Astrocyte (in vitro differentiated cells and primary cell): ENCODE measurements around the gene ADD1. TPM values are rescaled to one million over a fixed set of nuclear protein-coding genes. Genes with fewer than 3 reads are reported as not detected.
A peak's percentile ranks its signal among the peaks of the same experiment; 100 is the strongest.

Experiments used
- DNase-seq: peaks from one replicate; pipeline ENCODE4 v3.0.0-alpha.2; 2010; ENCODE audit warnings: low read depth
- FAIRE-seq: peaks from 2 replicates; lab custom pipeline; 2011; peaks lifted over from hg19 to GRCh38; lab: Jason Lieb, UNC
- H2AFZ ChIP-seq: 2 replicates; pipeline ENCODE4 v1.6.0; 2012; ENCODE audit warnings: low read depth, low read length, inconsistent platforms
- H3K27ac ChIP-seq: 2 replicates; pipeline ENCODE4 v1.5.1; 2011; ENCODE audit warnings: low read depth, low read length, inconsistent platforms
- H3K27me3 ChIP-seq: 2 replicates; pipeline ENCODE4 v1.6.0; 2011; ENCODE audit warnings: low read length, inconsistent platforms; ENCODE audit not compliant: insufficient read depth
- H3K36me3 ChIP-seq: 2 replicates; pipeline ENCODE4 v1.5.1; 2011; ENCODE audit warnings: low read length, inconsistent platforms; ENCODE audit not compliant: insufficient read depth
- H3K4me1 ChIP-seq: 2 replicates; pipeline ENCODE4 v1.5.1; 2011; ENCODE audit warnings: low read length, inconsistent platforms; ENCODE audit not compliant: insufficient read depth
- H3K4me2 ChIP-seq: 2 replicates; pipeline ENCODE4 v1.6.0; 2012; ENCODE audit warnings: low read length, inconsistent platforms
- H3K4me3 ChIP-seq: 2 replicates; pipeline ENCODE4 v1.5.1; 2011; ENCODE audit warnings: low read depth, mild to moderate bottlenecking, low read length, inconsistent platforms; ENCODE audit not compliant: insufficient read depth
- H3K79me2 ChIP-seq: 2 replicates; pipeline ENCODE4 v1.6.0; 2012; ENCODE audit warnings: mild to moderate bottlenecking, low read length, inconsistent platforms; ENCODE audit not compliant: insufficient read depth
- H3K9ac ChIP-seq: 2 replicates; pipeline ENCODE4 v1.6.0; 2012; ENCODE audit warnings: mild to moderate bottlenecking, low read length, inconsistent platforms
- H3K9me3 ChIP-seq: 2 replicates; pipeline ENCODE4 v1.5.1; 2012; ENCODE audit warnings: low read depth, mild to moderate bottlenecking, low read length, inconsistent platforms; ENCODE audit not compliant: insufficient read depth
- H4K20me1 ChIP-seq: 2 replicates; pipeline ENCODE4 v1.6.0; 2012; ENCODE audit warnings: low read length, inconsistent platforms; ENCODE audit not compliant: insufficient read depth
- H3K27ac Mint-ChIP-seq: one replicate; pipeline ENCODE4 v1.8.0; 2021; ENCODE audit warnings: mild to moderate bottlenecking, mixed read lengths; ENCODE audit not compliant: unreplicated experiment
- H3K27me3 Mint-ChIP-seq: one replicate; pipeline ENCODE4 v1.8.0; 2021; ENCODE audit warnings: low read depth, mixed read lengths; ENCODE audit not compliant: unreplicated experiment
- H3K36me3 Mint-ChIP-seq: one replicate; pipeline ENCODE4 v1.8.0; 2021; ENCODE audit warnings: low read depth, mixed read lengths; ENCODE audit not compliant: unreplicated experiment
- H3K4me1 Mint-ChIP-seq: one replicate; pipeline ENCODE4 v1.8.0; 2021; ENCODE audit warnings: low read depth, mixed read lengths; ENCODE audit not compliant: unreplicated experiment
- H3K4me3 Mint-ChIP-seq: one replicate; pipeline ENCODE4 v1.8.0; 2021; ENCODE audit warnings: mild to moderate bottlenecking, moderate library complexity, mixed read lengths; ENCODE audit not compliant: unreplicated experiment
- H3K9me3 Mint-ChIP-seq: one replicate; pipeline ENCODE4 v1.8.0; 2021; ENCODE audit warnings: mild to moderate bottlenecking, mixed read lengths; ENCODE audit not compliant: unreplicated experiment
- EZH2 ChIP-seq: IDR thresholded peaks from 2 replicates; pipeline ENCODE4 v1.6.1; 2012; ENCODE audit warnings: mild to moderate bottlenecking, low read length, inconsistent platforms; ENCODE audit not compliant: insufficient read depth
- total RNA-seq: library from RNA; stranded (reverse); gene quantifications from 2 replicates; pipeline ENCODE4 v1.2.1, GENCODE V29; 2021
- TF ChIP-seq, protein P1 (sequence below): IDR thresholded peaks from 2 replicates; pipeline ENCODE4 v1.5.1; 2011; ENCODE audit warnings: low read depth, mild to moderate bottlenecking, inconsistent platforms, low read length, moderate library complexity; ENCODE audit not compliant: insufficient read depth

Gene ADD1
- total RNA-seq, 1 donor from 2014 or later: 280 TPM

DNA sequence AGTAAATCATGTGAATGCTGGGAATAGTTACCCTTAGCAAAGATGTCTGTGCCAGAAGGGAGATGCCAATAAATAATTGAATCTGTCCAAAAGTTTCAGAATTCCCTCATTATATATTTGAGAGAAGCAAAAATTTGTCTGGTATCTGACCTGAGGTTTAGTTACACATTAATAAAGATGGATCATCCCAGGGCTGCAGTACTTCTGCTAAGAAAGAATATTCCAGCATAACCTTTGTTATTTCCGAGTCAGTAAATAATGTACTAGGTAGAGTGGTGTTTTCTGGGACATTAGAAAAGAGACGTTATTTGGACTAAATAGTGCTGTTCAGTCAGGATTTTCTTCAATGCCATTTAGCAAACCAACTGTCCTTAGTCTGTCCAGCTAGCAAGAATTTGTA, 26.4 kb downstream of the ADD1 start:
- Histone ChIP-seq H3K4me1 (peaks cover 28% of the 10 kb centered on the region), H4K20me1 (peaks cover 91% of the 10 kb centered on the region), H3K9ac (no peak overlapping the region), H3K79me2 (peaks cover 98% of the 10 kb centered on the region), H3K27me3 (no peaks in the 10 kb centered on the region), H3K9me3 (no peaks in the 10 kb centered on the region), H3K27ac (no peak overlapping the region), H2AFZ (no peak overlapping the region), H3K4me2 (no peak overlapping the region), H3K4me3 (no peak overlapping the region), H3K36me3 (no peaks in the 10 kb centered on the region)
- Mint-ChIP-seq H3K4me1 (peaks cover 46% of the 10 kb centered on the region), H3K4me3 (no peak overlapping the region), H3K36me3 (peaks cover 3% of the 10 kb centered on the region), H3K9me3 (no peaks in the 10 kb centered on the region), H3K27ac (no peak overlapping the region), H3K27me3 (no peaks in the 10 kb centered on the region)
- FAIRE-seq (no peak), DNase-seq (no peak)
- no peak for TF ChIP-seq EZH2
- TF ChIP-seq, protein P1, sequence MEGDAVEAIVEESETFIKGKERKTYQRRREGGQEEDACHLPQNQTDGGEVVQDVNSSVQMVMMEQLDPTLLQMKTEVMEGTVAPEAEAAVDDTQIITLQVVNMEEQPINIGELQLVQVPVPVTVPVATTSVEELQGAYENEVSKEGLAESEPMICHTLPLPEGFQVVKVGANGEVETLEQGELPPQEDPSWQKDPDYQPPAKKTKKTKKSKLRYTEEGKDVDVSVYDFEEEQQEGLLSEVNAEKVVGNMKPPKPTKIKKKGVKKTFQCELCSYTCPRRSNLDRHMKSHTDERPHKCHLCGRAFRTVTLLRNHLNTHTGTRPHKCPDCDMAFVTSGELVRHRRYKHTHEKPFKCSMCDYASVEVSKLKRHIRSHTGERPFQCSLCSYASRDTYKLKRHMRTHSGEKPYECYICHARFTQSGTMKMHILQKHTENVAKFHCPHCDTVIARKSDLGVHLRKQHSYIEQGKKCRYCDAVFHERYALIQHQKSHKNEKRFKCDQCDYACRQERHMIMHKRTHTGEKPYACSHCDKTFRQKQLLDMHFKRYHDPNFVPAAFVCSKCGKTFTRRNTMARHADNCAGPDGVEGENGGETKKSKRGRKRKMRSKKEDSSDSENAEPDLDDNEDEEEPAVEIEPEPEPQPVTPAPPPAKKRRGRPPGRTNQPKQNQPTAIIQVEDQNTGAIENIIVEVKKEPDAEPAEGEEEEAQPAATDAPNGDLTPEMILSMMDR: no peak

DNA sequence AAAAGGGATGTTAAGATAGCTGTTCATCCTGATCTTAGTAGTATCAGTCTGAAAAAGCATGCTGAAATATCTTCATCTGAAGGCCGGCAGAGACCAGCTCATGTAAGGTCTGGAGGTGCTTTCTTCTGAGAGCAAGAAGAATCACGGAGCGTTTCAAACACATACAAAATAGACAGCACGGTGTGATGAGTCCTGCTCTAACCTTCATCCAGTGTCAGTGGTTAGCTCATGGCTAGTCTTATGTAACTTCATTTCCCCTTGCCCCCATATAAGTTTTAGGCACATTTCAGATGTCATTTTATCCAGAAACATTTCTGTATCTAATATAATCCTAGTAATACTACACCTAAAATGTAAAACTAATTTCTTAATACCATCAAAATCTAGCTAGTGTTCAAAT, 27.8 kb downstream of the ADD1 start:
- Histone ChIP-seq H3K9me3 (no peaks in the 10 kb centered on the region), H3K27me3 (no peaks in the 10 kb centered on the region), H4K20me1 (peaks cover 90% of the 10 kb centered on the region), H3K4me2 (no peak overlapping the region), H3K27ac (no peak overlapping the region), H3K4me3 (no peak overlapping the region), H2AFZ (no peak overlapping the region), H3K36me3 (peaks cover 4% of the 10 kb centered on the region), H3K9ac (no peak overlapping the region), H3K79me2 (peaks cover 96% of the 10 kb centered on the region), H3K4me1 (peaks cover 21% of the 10 kb centered on the region)
- no peaks in the 10 kb centered on the region for H3K27me3 Mint-ChIP-seq
- TF ChIP-seq EZH2: no peak
- TF ChIP-seq, protein P1: no peak
- DNase-seq (no peak), FAIRE-seq (no peak)
- H3K36me3 Mint-ChIP-seq: peaks cover 10% of the 10 kb centered on the region
- peak overlapping the region; percentile 60 for H3K27ac Mint-ChIP-seq
- no peaks in the 10 kb centered on the region for H3K9me3 Mint-ChIP-seq
- H3K4me1 Mint-ChIP-seq: peaks cover 47% of the 10 kb centered on the region
- peak overlapping the region; percentile 23 for H3K4me3 Mint-ChIP-seq

DNA sequence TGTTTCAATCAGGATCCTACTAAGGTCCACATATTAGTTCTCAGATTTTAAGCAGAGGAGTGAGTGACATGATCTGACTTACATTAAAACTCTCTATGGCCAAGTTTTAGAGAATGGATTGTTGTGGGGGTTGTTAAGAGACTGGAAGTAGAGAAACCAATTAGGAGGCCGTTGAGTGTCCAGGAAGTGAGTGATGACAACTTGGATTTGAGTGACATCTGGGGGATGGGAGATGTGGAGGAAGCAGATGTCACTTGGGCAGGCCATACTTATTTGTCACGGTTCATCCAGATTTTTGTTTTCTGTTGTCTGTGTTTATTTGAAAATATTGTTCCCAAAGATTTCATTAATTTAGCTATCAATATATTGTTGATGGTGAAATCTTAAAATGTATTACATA, 28.3 kb downstream of the ADD1 start:
- Mint-ChIP-seq H3K27ac (peak overlapping the region; percentile 60), H3K9me3 (no peaks in the 10 kb centered on the region), H3K4me1 (peaks cover 44% of the 10 kb centered on the region), H3K36me3 (peaks cover 11% of the 10 kb centered on the region), H3K27me3 (no peaks in the 10 kb centered on the region), H3K4me3 (peak overlapping the region; percentile 23)
- Histone ChIP-seq H3K4me2 (no peak overlapping the region), H3K9ac (no peak overlapping the region), H3K27me3 (no peaks in the 10 kb centered on the region), H3K4me1 (peaks cover 20% of the 10 kb centered on the region), H3K9me3 (no peaks in the 10 kb centered on the region), H3K79me2 (peaks cover 93% of the 10 kb centered on the region), H4K20me1 (peaks cover 87% of the 10 kb centered on the region), H2AFZ (no peak overlapping the region), H3K4me3 (no peak overlapping the region), H3K36me3 (peaks cover 4% of the 10 kb centered on the region), H3K27ac (no peak overlapping the region)
- TF ChIP-seq EZH2: no peak
- TF ChIP-seq, protein P1: no peak
- no peak for FAIRE-seq
- no peak for DNase-seq
